HepG2 (cell line): ENCODE measurements around the gene ALDH16A1. TPM values are rescaled to one million over a fixed set of nuclear protein-coding genes. Genes with fewer than 3 reads are reported as not detected.

Source experiments
- ATF7 ChIP-seq, 2 experiments: fragments of 450-650 bp in 1 of 2; sonication (generic) in 1 of 2; formaldehyde crosslinking in 1 of 2; IDR thresholded peaks; 2 replicates each; pipeline versions ENCODE4 v1.4.0 to v1.6.1; 2016 to 2020; ENCODE audit warnings: antibody characterized with exemption in 1 of 2, mild to moderate bottlenecking in 1 of 2, missing genetic modification reagents in 1 of 2
- GABPB1 ChIP-seq: IDR thresholded peaks from 2 replicates; pipeline ENCODE4 v1.6.1; 2016; ENCODE audit warnings: mild to moderate bottlenecking, missing genetic modification reagents, moderate library complexity, missing compliant biosample characterization
- GATAD1 ChIP-seq: IDR thresholded peaks from 2 replicates; pipeline ENCODE4 v1.6.1; 2016; ENCODE audit warnings: missing genetic modification reagents, missing compliant biosample characterization
- RBM22 ChIP-seq: fragments of 200-400 bp; formaldehyde crosslinking; optimal IDR thresholded peaks from 2 replicates; pipeline ENCODE3; 2017; ENCODE audit warnings: mild to moderate bottlenecking, low read length, moderate library complexity
- TEAD3 ChIP-seq: optimal IDR thresholded peaks from 2 replicates; pipeline ENCODE3; 2016; ENCODE audit warnings: borderline replicate concordance
- WIZ ChIP-seq: sonication (generic); formaldehyde crosslinking; IDR thresholded peaks from 2 replicates; pipeline ENCODE4 v1.5.1; 2020; ENCODE audit warnings: mild to moderate bottlenecking, missing genetic modification reagents
- ZHX2 ChIP-seq, 2 experiments: sonication (generic) in 1 of 2; formaldehyde crosslinking in 1 of 2; IDR thresholded peaks; 2 replicates each; pipeline versions ENCODE4 v1.6.1 to v1.9.0; 2014 to 2022; ENCODE audit warnings: antibody characterized with exemption in 1 of 2, borderline replicate concordance in 1 of 2, inconsistent platforms in 1 of 2, low read depth in 1 of 2, missing genetic modification reagents in 1 of 2
- ZNF34 ChIP-seq: sonication (generic); formaldehyde crosslinking; IDR thresholded peaks from 2 replicates; pipeline ENCODE4 v1.4.0; 2020; ENCODE audit warnings: mild to moderate bottlenecking, missing genetic modification reagents, borderline replicate concordance
- ZNF83 ChIP-seq: sonication (generic); formaldehyde crosslinking; IDR thresholded peaks from 2 replicates; pipeline ENCODE4 v1.4.0; 2020; ENCODE audit warnings: missing genetic modification reagents, mild to moderate bottlenecking, borderline replicate concordance
- ZNF839 ChIP-seq: sonication (generic); formaldehyde crosslinking; IDR thresholded peaks from 2 replicates; pipeline ENCODE4 v1.4.0; 2020; ENCODE audit warnings: missing genetic modification reagents, mild to moderate bottlenecking, borderline replicate concordance
- polyA plus RNA-seq, 8 experiments: library from polyadenylated mRNA; depleted of rRNA in 3 of 8; stranded (reverse) in 7 of 8; unstranded in 1 of 8; fragments of >200 nt; fragmentation: Illumina TruSeq in 4 of 8; extraction: Trizol in 4 of 8; gene quantifications; 2 replicates each; pipeline versions ENCODE4 v1.2.1 to v1.2.3, GENCODE V29; 2011 to 2016; ENCODE audit warnings: low read depth in 4 of 8, missing spikeins in 1 of 8, mixed read lengths in 1 of 8; ENCODE audit not compliant: insufficient read depth in 1 of 8
- total RNA-seq, 5 experiments: library from RNA; depleted of rRNA; stranded (reverse); fragments of >200 nt; fragmentation: Illumina TruSeq; extraction: Trizol; gene quantifications; 2 replicates each; pipeline ENCODE4 v1.2.3, GENCODE V29; 2016; ENCODE audit warnings: low read depth in 1 of 5
- TF ChIP-seq, protein P1 (sequence below): sonication (generic); formaldehyde crosslinking; IDR thresholded peaks from 2 replicates; pipeline ENCODE4 v1.9.0; 2021; ENCODE audit warnings: missing genetic modification reagents, borderline replicate concordance
- TF ChIP-seq, protein P2 (sequence below): sonication (generic); formaldehyde crosslinking; IDR thresholded peaks from 2 replicates; pipeline ENCODE4 v1.4.0; 2020; ENCODE audit warnings: missing genetic modification reagents, mild to moderate bottlenecking, borderline replicate concordance
- TF ChIP-seq, protein P3 (sequence below): sonication (generic); formaldehyde crosslinking; IDR thresholded peaks from 2 replicates; pipeline ENCODE4 v1.5.1; 2020; ENCODE audit warnings: mild to moderate bottlenecking, missing genetic modification reagents, moderate library complexity

ALDH16A1 gene
- total and polyA plus RNA-seq, 2 of the 13 experiments (the other 11 are each of a cell fraction or from before 2014, with no cell fraction given), result 8.4 to 34.9 TPM

DNA sequence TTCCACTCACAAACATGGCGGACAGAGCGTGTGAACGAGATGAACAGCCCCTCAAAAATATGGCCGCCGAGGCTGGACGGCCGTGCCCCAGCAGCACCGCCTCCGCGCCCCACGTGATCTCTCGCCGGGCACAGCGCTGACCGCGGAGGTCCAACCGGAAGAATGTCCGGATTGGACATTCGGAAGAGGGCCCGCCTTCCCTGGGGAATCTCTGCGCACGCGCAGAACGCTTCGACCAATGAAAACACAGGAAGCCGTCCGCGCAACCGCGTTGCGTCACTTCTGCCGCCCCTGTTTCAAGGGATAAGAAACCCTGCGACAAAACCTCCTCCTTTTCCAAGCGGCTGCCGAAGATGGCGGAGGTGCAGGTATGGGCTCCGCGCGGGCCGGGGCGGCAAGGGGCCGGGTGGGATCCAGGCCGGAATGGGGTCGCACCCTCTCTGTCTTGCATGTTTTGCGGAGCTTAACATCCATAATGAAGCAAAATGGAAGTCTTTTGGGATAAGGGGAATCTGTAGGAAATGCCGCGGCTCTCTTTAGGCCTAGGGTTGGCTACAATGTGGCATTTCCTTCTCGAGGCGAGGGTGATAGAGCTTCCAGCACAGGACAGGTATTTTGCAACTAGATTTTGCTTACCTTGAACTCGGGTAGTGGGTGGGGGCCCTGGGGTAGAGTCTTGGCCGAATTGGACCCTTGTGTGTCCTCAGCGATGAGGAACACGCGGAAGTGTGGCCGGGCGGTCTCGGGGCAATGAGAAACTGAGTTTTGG, 34.4 kb downstream of the ALDH16A1 start, which contains the start of gene RPL13A (continued):
- TF ChIP-seq, protein P1, sequence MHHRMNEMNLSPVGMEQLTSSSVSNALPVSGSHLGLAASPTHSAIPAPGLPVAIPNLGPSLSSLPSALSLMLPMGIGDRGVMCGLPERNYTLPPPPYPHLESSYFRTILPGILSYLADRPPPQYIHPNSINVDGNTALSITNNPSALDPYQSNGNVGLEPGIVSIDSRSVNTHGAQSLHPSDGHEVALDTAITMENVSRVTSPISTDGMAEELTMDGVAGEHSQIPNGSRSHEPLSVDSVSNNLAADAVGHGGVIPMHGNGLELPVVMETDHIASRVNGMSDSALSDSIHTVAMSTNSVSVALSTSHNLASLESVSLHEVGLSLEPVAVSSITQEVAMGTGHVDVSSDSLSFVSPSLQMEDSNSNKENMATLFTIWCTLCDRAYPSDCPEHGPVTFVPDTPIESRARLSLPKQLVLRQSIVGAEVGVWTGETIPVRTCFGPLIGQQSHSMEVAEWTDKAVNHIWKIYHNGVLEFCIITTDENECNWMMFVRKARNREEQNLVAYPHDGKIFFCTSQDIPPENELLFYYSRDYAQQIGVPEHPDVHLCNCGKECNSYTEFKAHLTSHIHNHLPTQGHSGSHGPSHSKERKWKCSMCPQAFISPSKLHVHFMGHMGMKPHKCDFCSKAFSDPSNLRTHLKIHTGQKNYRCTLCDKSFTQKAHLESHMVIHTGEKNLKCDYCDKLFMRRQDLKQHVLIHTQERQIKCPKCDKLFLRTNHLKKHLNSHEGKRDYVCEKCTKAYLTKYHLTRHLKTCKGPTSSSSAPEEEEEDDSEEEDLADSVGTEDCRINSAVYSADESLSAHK (CRISPR knock-in tag), result no peak
- TF ChIP-seq ZNF34 (CRISPR knock-in tag) (no peak), WIZ (CRISPR knock-in tag) (0 out of 2 replicates have a peak, but pooled peaks have one; percentile 59), RBM22 (peak; percentile 21), GABPB1 (peak; percentile 97), GATAD1 (CRISPR knock-in tag) (peak; percentile 84), ZHX2 (IDR thresholded peaks at IDR 0.05; ENCODE audit: low read depth) (peak; percentile 96), ZHX2 (CRISPR knock-in tag; IDR thresholded peaks at IDR 0.05; ENCODE audit: borderline replicate concordance) (0 out of 2 replicates have a peak, but pooled peaks have one; percentile 83), ZNF839 (CRISPR knock-in tag) (no peak), ATF7 (IDR thresholded peaks at IDR 0.05) (peak; percentile 89), ATF7 (CRISPR knock-in tag; IDR thresholded peaks at IDR 0.05) (0 out of 2 replicates have a peak, but pooled peaks have one; percentile 71), ZNF83 (CRISPR knock-in tag) (no peak), TEAD3 (CRISPR knock-in tag) (peak; percentile 65)
- TF ChIP-seq, protein P2, sequence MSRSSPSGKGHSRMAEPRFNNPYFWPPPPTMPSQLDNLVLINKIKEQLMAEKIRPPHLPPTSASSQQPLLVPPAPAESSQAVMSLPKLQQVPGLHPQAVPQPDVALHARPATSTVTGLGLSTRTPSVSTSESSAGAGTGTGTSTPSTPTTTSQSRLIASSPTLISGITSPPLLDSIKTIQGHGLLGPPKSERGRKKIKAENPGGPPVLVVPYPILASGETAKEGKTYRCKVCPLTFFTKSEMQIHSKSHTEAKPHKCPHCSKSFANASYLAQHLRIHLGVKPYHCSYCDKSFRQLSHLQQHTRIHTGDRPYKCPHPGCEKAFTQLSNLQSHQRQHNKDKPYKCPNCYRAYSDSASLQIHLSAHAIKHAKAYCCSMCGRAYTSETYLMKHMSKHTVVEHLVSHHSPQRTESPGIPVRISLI, result no peak
- TF ChIP-seq, protein P3, sequence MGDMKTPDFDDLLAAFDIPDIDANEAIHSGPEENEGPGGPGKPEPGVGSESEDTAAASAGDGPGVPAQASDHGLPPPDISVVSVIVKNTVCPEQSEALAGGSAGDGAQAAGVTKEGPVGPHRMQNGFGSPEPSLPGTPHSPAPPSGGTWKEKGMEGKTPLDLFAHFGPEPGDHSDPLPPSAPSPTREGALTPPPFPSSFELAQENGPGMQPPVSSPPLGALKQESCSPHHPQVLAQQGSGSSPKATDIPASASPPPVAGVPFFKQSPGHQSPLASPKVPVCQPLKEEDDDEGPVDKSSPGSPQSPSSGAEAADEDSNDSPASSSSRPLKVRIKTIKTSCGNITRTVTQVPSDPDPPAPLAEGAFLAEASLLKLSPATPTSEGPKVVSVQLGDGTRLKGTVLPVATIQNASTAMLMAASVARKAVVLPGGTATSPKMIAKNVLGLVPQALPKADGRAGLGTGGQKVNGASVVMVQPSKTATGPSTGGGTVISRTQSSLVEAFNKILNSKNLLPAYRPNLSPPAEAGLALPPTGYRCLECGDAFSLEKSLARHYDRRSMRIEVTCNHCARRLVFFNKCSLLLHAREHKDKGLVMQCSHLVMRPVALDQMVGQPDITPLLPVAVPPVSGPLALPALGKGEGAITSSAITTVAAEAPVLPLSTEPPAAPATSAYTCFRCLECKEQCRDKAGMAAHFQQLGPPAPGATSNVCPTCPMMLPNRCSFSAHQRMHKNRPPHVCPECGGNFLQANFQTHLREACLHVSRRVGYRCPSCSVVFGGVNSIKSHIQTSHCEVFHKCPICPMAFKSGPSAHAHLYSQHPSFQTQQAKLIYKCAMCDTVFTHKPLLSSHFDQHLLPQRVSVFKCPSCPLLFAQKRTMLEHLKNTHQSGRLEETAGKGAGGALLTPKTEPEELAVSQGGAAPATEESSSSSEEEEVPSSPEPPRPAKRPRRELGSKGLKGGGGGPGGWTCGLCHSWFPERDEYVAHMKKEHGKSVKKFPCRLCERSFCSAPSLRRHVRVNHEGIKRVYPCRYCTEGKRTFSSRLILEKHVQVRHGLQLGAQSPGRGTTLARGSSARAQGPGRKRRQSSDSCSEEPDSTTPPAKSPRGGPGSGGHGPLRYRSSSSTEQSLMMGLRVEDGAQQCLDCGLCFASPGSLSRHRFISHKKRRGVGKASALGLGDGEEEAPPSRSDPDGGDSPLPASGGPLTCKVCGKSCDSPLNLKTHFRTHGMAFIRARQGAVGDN (CRISPR knock-in tag), result peak; percentile 79
